Erythroblast (primary cell): ENCODE results near the gene TMEM89.

Source experiments
- GATA1 ChIP-seq: IDR thresholded peaks from 2 replicates; pipeline ENCODE4 v1.6.1; 2011; ENCODE audit warnings: low read depth, mild to moderate bottlenecking, control low read depth, low read length, moderate library complexity
- POLR2A ChIP-seq: IDR thresholded peaks from 2 replicates; pipeline ENCODE4 v1.6.1; 2011; ENCODE audit warnings: mild to moderate bottlenecking, low read length

GRCh38 chr3:48585411-48585810 is 36.2 kb downstream of the TMEM89 start:
- no peak for TF ChIP-seq POLR2A
- TF ChIP-seq GATA1: no peak
